Panc1 (cell line): ENCODE measurements around the gene NSMCE1.

ENCODE experiments used
- SIN3A ChIP-seq: IDR thresholded peaks from 2 replicates; pipeline ENCODE4 v1.6.1; 2012; ENCODE audit warnings: low read depth, mild to moderate bottlenecking, low read length, moderate library complexity, borderline replicate concordance; ENCODE audit not compliant: insufficient read depth
- TF ChIP-seq, protein P1 (sequence below): fragments of 450-650 bp; IDR thresholded peaks from 2 replicates; pipeline ENCODE4 v1.5.1; 2017; ENCODE audit warnings: mild to moderate bottlenecking

DNA sequence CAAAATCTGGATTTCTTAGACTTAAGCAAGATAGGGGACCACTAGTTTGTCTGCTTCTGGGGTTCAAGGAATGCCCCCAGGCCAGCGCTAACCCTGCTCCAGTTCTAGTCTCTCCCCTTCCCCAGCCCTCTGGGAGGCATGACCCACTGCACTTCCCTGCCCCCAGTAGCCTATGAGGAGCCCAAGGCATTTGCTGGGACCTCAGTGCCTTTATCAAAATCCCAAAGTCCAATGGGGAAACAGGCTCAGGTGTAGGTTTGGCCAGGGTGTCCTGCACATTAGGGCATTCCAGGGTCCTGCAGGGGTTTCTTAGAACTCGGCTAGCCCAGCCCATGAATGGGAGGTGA is 46.4 kb upstream of the NSMCE1 start:
- TF ChIP-seq, protein P1, sequence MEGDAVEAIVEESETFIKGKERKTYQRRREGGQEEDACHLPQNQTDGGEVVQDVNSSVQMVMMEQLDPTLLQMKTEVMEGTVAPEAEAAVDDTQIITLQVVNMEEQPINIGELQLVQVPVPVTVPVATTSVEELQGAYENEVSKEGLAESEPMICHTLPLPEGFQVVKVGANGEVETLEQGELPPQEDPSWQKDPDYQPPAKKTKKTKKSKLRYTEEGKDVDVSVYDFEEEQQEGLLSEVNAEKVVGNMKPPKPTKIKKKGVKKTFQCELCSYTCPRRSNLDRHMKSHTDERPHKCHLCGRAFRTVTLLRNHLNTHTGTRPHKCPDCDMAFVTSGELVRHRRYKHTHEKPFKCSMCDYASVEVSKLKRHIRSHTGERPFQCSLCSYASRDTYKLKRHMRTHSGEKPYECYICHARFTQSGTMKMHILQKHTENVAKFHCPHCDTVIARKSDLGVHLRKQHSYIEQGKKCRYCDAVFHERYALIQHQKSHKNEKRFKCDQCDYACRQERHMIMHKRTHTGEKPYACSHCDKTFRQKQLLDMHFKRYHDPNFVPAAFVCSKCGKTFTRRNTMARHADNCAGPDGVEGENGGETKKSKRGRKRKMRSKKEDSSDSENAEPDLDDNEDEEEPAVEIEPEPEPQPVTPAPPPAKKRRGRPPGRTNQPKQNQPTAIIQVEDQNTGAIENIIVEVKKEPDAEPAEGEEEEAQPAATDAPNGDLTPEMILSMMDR = no peak
- TF ChIP-seq SIN3A = no peak
